ENCODE results near the gene BCL2L1. TPM values are rescaled to one million over a fixed set of nuclear protein-coding genes. Genes with fewer than 3 reads are reported as not detected.

Gene BCL2L1
- polyA plus RNA-seq, 1 donor from 2014 or later = 125 TPM

- no peak overlapping the region for H3K4me3 ChIP-seq (ENCODE audit: low read length)
- H4K20me1 ChIP-seq (ENCODE audit: insufficient read depth) = no peaks in the 10 kb centered on the region
- H3K9me3 ChIP-seq (ENCODE audit: low read length) = no peaks in the 10 kb centered on the region
- TF ChIP-seq EZH2 (IDR thresholded peaks at IDR 0.05; ENCODE audit: borderline replicate concordance, insufficient read depth, low read length, poor library complexity, severe bottlenecking) (no peak), POLR2AphosphoS5 (IDR thresholded peaks at IDR 0.05) (no peak), TAF1 (IDR thresholded peaks at IDR 0.05; ENCODE audit: low read depth) (no peak), RAD21 (conservative IDR thresholded peaks at IDR 0.05) (no peak), CTCF (IDR thresholded peaks at IDR 0.05; ENCODE audit: poor library complexity, severe bottlenecking) (no peak)
- H3F3A ChIP-seq (ENCODE audit: insufficient read depth, low read length, poor library complexity, severe bottlenecking) = no peaks in the 10 kb centered on the region
- no peak overlapping the region for H3K9ac ChIP-seq (ENCODE audit: low read length)
- no peak overlapping the region for H2AFZ ChIP-seq (ENCODE audit: low read depth, low read length)
- no peaks in the 10 kb centered on the region for H3K27me3 ChIP-seq (ENCODE audit: insufficient read depth, low read depth, low read length)
- H3K27ac ChIP-seq (ENCODE audit: low read length) = no peak overlapping the region
- H3K79me2 ChIP-seq (replicated peaks; ENCODE audit: insufficient read depth, low read length) = peaks cover 44% of the 10 kb centered on the region
- H3K9me2 ChIP-seq (ENCODE audit: insufficient read depth, low read length) = no peaks in the 10 kb centered on the region
- H3K4me2 ChIP-seq (ENCODE audit: low read length) = no peak overlapping the region
- H3K36me3 ChIP-seq (ENCODE audit: insufficient read depth, low read length) = no peaks in the 10 kb centered on the region
Observed at GRCh38 chr20:31746068-31746878, 23.6 kb upstream of the BCL2L1 start.

GRCh38 chr20:31740656-31741323, 18.1 kb upstream of the BCL2L1 start:
- H3K27me3 ChIP-seq (ENCODE audit: insufficient read depth, low read depth, low read length) = no peaks in the 10 kb centered on the region
- TF ChIP-seq POLR2AphosphoS5 (IDR thresholded peaks at IDR 0.05) (no peak), EP300 (conservative IDR thresholded peaks at IDR 0.05; ENCODE audit: poor library complexity, severe bottlenecking) (no peak), REST (IDR thresholded peaks at IDR 0.05; ENCODE audit: borderline replicate concordance) (no peak), CTCF (IDR thresholded peaks at IDR 0.05; ENCODE audit: poor library complexity, severe bottlenecking) (no peak), RAD21 (conservative IDR thresholded peaks at IDR 0.05) (no peak), TAF1 (IDR thresholded peaks at IDR 0.05; ENCODE audit: low read depth) (no peak), EZH2 (IDR thresholded peaks at IDR 0.05; ENCODE audit: borderline replicate concordance, insufficient read depth, low read length, poor library complexity, severe bottlenecking) (no peak), SMC3 (conservative IDR thresholded peaks at IDR 0.05; ENCODE audit: poor library complexity) (no peak)
- no peak overlapping the region for H2AFZ ChIP-seq (ENCODE audit: low read depth, low read length)
- H3K9me3 ChIP-seq (ENCODE audit: low read length) = no peaks in the 10 kb centered on the region
- no peak overlapping the region for H3K4me2 ChIP-seq (ENCODE audit: low read length)
- H3K4me3 ChIP-seq (ENCODE audit: low read length) = no peak overlapping the region
- no peaks in the 10 kb centered on the region for H3K9me2 ChIP-seq (ENCODE audit: insufficient read depth, low read length)
- no peaks in the 10 kb centered on the region for H4K20me1 ChIP-seq (ENCODE audit: insufficient read depth)
- H3F3A ChIP-seq (ENCODE audit: insufficient read depth, low read length, poor library complexity, severe bottlenecking) = no peaks in the 10 kb centered on the region
- no peak overlapping the region for H3K27ac ChIP-seq (ENCODE audit: low read length)
- no peaks in the 10 kb centered on the region for H3K36me3 ChIP-seq (ENCODE audit: insufficient read depth, low read length)
- peaks cover 37% of the 10 kb centered on the region for H3K79me2 ChIP-seq (replicated peaks; ENCODE audit: insufficient read depth, low read length)
- no peak overlapping the region for H3K9ac ChIP-seq (ENCODE audit: low read length)
